SW480 (cell line): ENCODE results near the gene ABCA2.
"Not testable (repeated sequence)": the region's sequence is repeated elsewhere in the genome, so short reads cannot be mapped to it uniquely, and the experiment has no call there.

Source experiments
- DNase-seq: peaks from one replicate; pipeline ENCODE4 v3.0.0-alpha.2; 2016; ENCODE audit warnings: low spot score

ABCA2 gene

GRCh38 chr9:137044502-137045177, 16.6 kb upstream of the ABCA2 start:
- no peak for DNase-seq

- DNase-seq: no peak
These were observed 16.0 kb upstream of the ABCA2 start for GRCh38 chr9:137044037-137044436.

- DNase-seq: no peak
These were observed 15.0 kb upstream of the ABCA2 start for GRCh38 chr9:137042751-137043727.

DNA sequence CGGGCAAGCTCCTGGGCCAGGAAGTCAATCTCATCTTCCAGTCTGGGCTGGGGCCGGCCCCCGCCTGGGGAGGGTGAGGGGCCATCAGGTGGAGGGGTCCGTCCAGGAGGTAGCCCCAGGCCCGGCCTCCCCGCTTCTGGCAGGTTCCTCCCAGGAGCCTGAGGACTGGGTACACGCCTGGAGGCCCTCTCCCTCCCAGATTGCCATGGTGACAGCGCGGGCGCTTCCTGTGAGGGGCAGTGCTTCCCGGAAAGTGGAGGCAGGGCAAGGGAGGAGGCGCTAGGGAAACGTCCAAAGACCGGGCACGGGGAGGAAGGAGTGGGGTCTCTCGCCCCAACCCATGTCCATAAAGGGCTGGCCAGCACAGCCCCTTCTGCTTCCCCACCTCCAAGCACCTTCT, 13.1 kb upstream of the ABCA2 start:
- DNase-seq: no peak

- DNase-seq: no peak
These were observed 12.5 kb upstream of the ABCA2 start for GRCh38 chr9:137040568-137040967.

DNA sequence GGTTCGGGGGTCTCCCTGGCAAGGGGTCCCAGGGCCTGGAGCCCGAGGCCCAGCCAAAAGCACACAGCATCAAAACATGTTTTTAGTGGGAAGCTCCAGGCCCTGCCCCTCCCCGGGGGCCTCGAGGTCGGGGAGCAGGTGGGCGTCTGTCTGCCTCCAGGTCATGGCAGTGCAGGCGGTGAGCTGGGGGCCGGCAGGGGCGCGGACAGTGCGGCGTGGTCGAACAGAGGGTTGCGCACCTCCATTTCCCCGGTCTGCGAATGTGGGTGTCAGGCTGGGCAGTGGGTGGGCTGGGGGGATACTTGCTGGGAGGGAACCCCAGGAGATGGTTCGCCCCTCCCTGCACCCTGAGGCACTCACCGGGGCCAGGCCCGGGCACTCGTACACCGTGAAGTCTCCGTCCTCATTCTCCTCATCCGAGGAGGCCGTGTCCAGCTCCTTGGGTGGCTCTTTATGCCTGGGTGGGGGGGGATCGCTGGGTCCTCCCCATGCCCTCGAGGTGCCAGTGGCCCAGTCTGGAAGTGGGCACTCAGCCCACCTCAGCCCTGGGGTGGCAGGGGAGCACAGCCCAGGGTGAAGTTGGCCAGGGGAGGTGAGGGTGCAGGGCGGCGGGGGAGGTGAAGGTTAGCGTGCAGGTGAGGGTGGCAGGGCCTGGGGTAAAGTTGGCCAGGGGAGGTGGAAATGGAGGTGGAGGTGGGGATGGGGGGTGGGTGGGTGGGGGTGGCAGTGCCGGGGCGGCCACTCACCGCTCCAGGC, 11.8 kb upstream of the ABCA2 start:
- no peak for DNase-seq

DNA sequence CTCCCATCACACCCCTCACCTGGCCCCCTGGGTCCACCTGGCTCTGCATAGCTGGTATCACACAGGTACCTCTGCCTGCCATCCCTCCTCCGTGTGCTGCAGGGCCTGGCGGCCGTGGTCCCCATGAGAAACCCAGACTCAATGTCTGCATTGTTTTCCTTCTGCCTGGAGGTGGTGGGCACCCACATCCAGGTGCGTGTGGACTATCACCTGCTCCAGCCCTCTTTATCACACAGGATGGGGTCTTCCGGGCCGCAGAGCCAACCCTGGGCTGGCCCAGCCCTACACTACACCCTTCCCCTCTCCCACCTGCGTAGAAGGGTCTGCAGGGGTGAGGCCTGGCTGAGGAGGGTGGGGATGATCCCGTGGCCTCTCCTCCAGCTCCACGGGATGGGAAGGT, 10.9 kb upstream of the ABCA2 start:
- DNase-seq: no peak

GRCh38 chr9:137037483-137037882, 9.4 kb upstream of the ABCA2 start:
- no peak for DNase-seq

- DNase-seq: no peak
These were observed 9.0 kb upstream of the ABCA2 start for GRCh38 chr9:137037035-137037434.

GRCh38 chr9:137035937-137036336, 7.9 kb upstream of the ABCA2 start:
- DNase-seq: no peak

DNA sequence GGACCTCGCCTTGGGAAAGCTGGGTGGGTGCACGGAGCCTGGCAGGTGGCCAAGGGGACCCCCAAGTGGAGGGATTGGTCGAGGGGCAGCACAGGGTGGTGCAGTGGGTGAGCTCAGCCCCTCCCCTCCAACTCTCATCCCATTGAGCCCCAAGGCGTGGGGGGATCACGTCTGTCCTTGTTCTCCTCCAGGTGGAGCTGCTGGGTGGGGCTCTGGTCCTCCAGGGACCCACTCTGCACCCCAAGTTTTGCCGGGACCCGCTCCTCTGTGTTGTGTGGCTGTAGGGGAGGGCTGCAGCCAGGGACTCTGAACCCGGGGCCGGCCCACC, 7.4 kb upstream of the ABCA2 start:
- DNase-seq: no peak

DNA sequence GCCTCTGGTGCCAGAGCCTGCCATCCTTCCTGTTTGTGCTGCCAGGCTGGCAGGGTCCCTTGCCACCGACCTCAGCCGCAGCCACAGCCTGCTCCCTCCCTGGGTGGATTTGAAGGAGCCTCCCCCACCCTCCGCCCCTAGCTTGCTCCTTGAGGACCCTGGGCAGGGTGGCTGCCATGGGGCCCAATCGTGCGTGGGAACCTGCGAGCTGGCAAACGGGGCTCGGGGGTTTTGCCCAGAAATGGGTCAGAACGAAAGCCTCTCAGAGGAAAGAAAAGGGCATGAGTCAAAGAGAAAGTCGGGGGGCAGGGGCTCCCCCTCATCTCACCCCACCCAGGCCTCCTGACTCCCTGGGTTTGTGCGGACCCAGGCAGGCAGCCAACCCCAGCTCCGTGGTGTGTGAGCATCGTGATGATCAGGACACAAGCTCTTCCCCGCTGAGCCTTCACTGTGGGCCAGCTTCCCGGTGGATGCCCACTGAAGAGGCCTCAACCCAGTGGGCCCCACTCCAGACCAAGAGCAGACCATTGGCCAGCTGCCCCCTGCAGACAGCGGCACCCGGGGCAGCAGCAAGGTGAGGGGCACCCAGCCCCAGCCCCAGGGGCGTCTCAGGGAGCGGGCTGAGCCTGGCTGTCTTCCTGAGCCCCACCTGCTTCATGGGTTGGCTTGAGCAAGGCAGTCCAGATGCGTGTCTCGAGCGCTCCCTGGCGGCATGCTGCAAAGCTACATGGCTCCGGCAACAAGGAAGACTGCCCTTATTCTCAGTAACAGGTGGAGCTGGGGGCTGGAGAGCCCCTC, 6.9 kb upstream of the ABCA2 start:
- peak; percentile 87 for DNase-seq

- peak; percentile 51 for DNase-seq
These were observed 6.1 kb upstream of the ABCA2 start for GRCh38 chr9:137034039-137034708.

DNA sequence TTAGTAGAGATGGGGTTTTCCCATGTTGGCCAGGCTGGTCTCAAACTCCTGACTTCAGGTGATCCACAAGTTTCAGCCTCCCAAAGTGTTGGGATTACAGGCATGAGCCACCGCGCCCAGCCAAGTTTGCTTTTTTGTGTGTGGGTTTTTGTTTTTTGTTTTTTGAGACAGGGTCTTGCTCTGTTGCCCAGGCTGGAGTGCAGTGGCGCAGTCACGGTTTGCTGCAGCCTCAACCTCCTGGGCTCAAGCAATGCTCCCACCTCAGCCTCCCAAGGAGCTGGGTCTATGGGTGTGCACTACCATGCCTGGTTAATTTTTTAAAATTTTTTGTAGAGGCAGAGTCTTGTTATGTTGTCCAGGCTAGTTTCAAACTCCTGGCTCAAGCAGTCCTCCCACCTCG, 5.4 kb upstream of the ABCA2 start:
- not testable (repeated sequence) for DNase-seq

DNA sequence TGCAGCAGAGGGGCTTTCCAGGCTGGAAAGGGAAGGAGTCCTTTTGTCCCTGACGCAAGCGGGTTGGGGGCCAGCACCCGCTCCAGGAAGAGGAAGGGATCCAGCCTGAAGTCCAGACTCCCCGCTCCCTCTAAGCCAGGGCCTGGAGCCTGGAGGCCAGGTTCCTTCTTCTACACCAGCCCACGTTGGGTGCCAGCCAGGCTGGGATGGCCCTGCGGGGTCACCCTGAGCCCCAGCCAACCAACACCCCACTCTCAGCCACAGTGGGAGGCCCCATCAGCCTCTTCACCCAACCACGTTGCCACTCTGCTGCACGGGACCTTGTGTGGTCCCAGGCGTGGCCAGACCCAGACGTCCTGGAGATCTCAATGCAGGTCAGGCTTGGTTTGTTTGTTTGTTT, 4.8 kb upstream of the ABCA2 start:
- no peak for DNase-seq

DNA sequence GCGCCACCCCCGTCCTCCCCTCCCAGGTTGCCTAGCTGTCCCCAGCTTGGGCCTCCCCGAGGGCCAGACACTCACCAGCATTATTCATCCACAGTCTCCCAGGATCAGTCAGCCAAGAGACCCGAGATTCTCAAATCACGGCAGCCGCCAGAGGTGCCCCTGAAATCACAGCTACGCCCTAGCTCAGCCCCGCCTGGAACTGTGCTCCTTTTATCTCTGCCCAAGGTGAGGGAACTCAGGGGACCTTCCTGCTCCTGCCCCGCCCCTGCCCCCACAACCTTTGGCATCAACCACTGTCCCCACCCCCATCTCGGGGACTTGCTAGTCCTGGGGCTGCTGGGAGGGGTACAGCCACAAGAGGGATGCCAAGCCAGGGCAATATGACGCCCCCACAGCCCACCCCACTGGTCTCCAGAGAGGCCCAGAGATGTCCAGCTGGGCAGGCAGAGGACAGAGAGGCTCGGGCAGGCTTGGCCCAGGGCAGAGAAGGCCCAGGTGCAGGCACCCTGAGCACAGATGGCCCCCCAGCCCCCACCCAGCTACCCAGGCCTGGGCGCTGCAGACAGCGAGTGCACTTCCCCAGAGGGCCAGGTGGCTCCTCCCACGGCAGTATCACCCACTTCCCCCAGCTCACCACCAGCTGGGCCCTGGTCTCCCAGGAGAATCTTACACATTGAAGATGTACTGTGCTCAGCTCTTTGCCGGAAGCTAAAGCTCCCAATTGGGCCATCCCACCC, 4.0 kb upstream of the ABCA2 start, which contains the start of gene FUT7:
FUT7 (minus strand) TSS at position 185 of the 737 bp plus-strand sequence; CDS start at position 88, 97 bp downstream.
- DNase-seq: no peak

GRCh38 chr9:137030538-137031527, 2.8 kb upstream of the ABCA2 start:
- no peak for DNase-seq

DNA sequence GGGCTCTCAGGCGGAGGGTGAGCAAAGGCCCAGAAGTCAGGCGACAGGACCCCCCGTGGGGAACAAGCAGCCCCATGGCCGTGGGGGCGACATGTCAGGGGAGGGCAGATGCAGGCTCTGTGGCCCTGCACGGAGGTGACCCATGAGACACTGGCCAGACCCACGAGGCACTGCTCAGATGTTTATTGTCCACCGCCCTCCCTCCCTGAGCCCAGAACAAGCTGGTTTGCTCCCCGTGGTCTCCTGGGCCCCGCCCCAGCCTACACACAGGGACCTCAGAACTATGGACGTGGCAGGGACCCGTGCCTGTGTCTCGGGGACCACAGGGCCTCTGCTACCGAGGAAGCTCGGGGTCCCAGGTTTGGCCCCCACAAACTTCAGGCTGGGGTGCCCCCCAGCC, 2.0 kb upstream of the ABCA2 start:
- no peak for DNase-seq
